HepG2 (cell line): ENCODE data around the gene PPP1R16B. TPM values are rescaled to one million over a fixed set of nuclear protein-coding genes. Genes with fewer than 3 reads are reported as not detected.

ENCODE experiments used
- ATF4 ChIP-seq, 2 experiments: fragments of 450-650 bp in 1 of 2; sonication (generic) in 1 of 2; formaldehyde crosslinking; IDR thresholded peaks; 2 replicates each; pipeline versions ENCODE4 v1.5.0 to v1.8.0; 2020 to 2022; ENCODE audit warnings: mild to moderate bottlenecking in 1 of 2, missing genetic modification reagents in 1 of 2
- CENPT ChIP-seq: sonication (generic); formaldehyde crosslinking; IDR thresholded peaks from 2 replicates; pipeline ENCODE4 v1.8.0; 2022; ENCODE audit warnings: low read depth, mild to moderate bottlenecking, moderate library complexity, missing genetic modification reagents
- DDIT3 ChIP-seq: sonication (generic); formaldehyde crosslinking; IDR thresholded peaks from 2 replicates; pipeline ENCODE4 v1.4.0; 2020; ENCODE audit warnings: mild to moderate bottlenecking, missing genetic modification reagents
- GFI1 ChIP-seq: sonication (generic); formaldehyde crosslinking; IDR thresholded peaks from 2 replicates; pipeline ENCODE4 v1.5.0; 2020; ENCODE audit warnings: missing genetic modification reagents, mild to moderate bottlenecking, borderline replicate concordance
- JUN ChIP-seq: sonication (generic); formaldehyde crosslinking; IDR thresholded peaks from 2 replicates; pipeline ENCODE4 v1.4.0; 2020; ENCODE audit warnings: mild to moderate bottlenecking, missing genetic modification reagents
- PHF5A ChIP-seq: IDR thresholded peaks from one replicate; pipeline ENCODE4 v1.6.1; 2018; ENCODE audit warnings: low read depth, missing genetic modification reagents; ENCODE audit not compliant: unreplicated experiment
- SMYD3 ChIP-seq: sonication (generic); formaldehyde crosslinking; IDR thresholded peaks from 2 replicates; pipeline ENCODE4 v1.8.1; 2023; ENCODE audit warnings: mild to moderate bottlenecking, missing genetic modification reagents
- SNAPC5 ChIP-seq: sonication (generic); formaldehyde crosslinking; IDR thresholded peaks from 2 replicates; pipeline ENCODE4 v1.8.1; 2023; ENCODE audit warnings: mild to moderate bottlenecking, missing genetic modification reagents, borderline replicate concordance
- TARDBP ChIP-seq: sonication (generic); formaldehyde crosslinking; IDR thresholded peaks from 2 replicates; pipeline ENCODE4 v1.8.0; 2022; ENCODE audit warnings: mild to moderate bottlenecking, missing genetic modification reagents
- YEATS2 ChIP-seq: sonication (generic); formaldehyde crosslinking; IDR thresholded peaks from 2 replicates; pipeline ENCODE4 v1.4.0; 2020; ENCODE audit warnings: missing genetic modification reagents, borderline replicate concordance
- ZBTB20 ChIP-seq: sonication (generic); formaldehyde crosslinking; IDR thresholded peaks from 2 replicates; pipeline ENCODE4 v1.8.1; 2023; ENCODE audit warnings: missing genetic modification reagents, low read depth, mild to moderate bottlenecking, borderline replicate concordance
- ZBTB33 ChIP-seq: sonication (generic); formaldehyde crosslinking; IDR thresholded peaks from 2 replicates; pipeline ENCODE4 v1.4.0; 2020; ENCODE audit warnings: missing genetic modification reagents
- ZBTB8A ChIP-seq: sonication (generic); formaldehyde crosslinking; IDR thresholded peaks from 2 replicates; pipeline ENCODE4 v1.4.0; 2020; ENCODE audit warnings: mild to moderate bottlenecking, low read depth, missing genetic modification reagents, borderline replicate concordance
- ZFP36 ChIP-seq: fragments of 150-350 bp; IDR thresholded peaks from 2 replicates; pipeline ENCODE4 v1.6.1; 2018; ENCODE audit warnings: borderline replicate concordance, low read length, low read depth; ENCODE audit not compliant: partially characterized antibody
- ZNF124 ChIP-seq: sonication (generic); formaldehyde crosslinking; IDR thresholded peaks from 2 replicates; pipeline ENCODE4 v1.4.0; 2020; ENCODE audit warnings: missing genetic modification reagents
- ZNF225 ChIP-seq: sonication (generic); formaldehyde crosslinking; IDR thresholded peaks from 2 replicates; pipeline ENCODE4 v1.4.0; 2020; ENCODE audit warnings: mild to moderate bottlenecking, missing genetic modification reagents
- ZNF230 ChIP-seq: sonication (generic); formaldehyde crosslinking; IDR thresholded peaks from 2 replicates; pipeline ENCODE4 v1.4.0; 2020; ENCODE audit warnings: mild to moderate bottlenecking, missing genetic modification reagents
- ZNF275 ChIP-seq: sonication (generic); formaldehyde crosslinking; IDR thresholded peaks from 2 replicates; pipeline ENCODE4 v1.8.0; 2022; ENCODE audit warnings: missing genetic modification reagents, mild to moderate bottlenecking, inconsistent platforms, borderline replicate concordance
- ZNF326 ChIP-seq: sonication (generic); formaldehyde crosslinking; IDR thresholded peaks from 2 replicates; pipeline ENCODE4 v1.4.0; 2020; ENCODE audit warnings: missing genetic modification reagents, borderline replicate concordance
- ZNF577 ChIP-seq: sonication (generic); formaldehyde crosslinking; IDR thresholded peaks from 2 replicates; pipeline ENCODE4 v1.4.0; 2020; ENCODE audit warnings: mild to moderate bottlenecking, low read depth, missing genetic modification reagents, borderline replicate concordance
- ZNF607 ChIP-seq: sonication (generic); formaldehyde crosslinking; IDR thresholded peaks from 2 replicates; pipeline ENCODE4 v1.5.1; 2020; ENCODE audit warnings: missing genetic modification reagents, mild to moderate bottlenecking, borderline replicate concordance
- ZNF710 ChIP-seq: sonication (generic); formaldehyde crosslinking; IDR thresholded peaks from 2 replicates; pipeline ENCODE4 v1.5.0; 2020; ENCODE audit warnings: mild to moderate bottlenecking, missing genetic modification reagents, borderline replicate concordance
- ZNF776 ChIP-seq: sonication (generic); formaldehyde crosslinking; IDR thresholded peaks from 2 replicates; pipeline ENCODE4 v1.4.0; 2020; ENCODE audit warnings: mild to moderate bottlenecking, missing genetic modification reagents
- polyA plus RNA-seq, 8 experiments: library from polyadenylated mRNA; depleted of rRNA in 3 of 8; stranded (reverse) in 7 of 8; unstranded in 1 of 8; fragments of >200 nt; fragmentation: Illumina TruSeq in 4 of 8; extraction: Trizol in 4 of 8; gene quantifications; 2 replicates each; pipeline versions ENCODE4 v1.2.1 to v1.2.3, GENCODE V29; 2011 to 2016; ENCODE audit warnings: low read depth in 4 of 8, missing spikeins in 1 of 8, mixed read lengths in 1 of 8; ENCODE audit not compliant: insufficient read depth in 1 of 8
- total RNA-seq, 5 experiments: library from RNA; depleted of rRNA; stranded (reverse); fragments of >200 nt; fragmentation: Illumina TruSeq; extraction: Trizol; gene quantifications; 2 replicates each; pipeline ENCODE4 v1.2.3, GENCODE V29; 2016; ENCODE audit warnings: low read depth in 1 of 5

The PPP1R16B gene
- total and polyA plus RNA-seq, 2 of the 13 experiments (the other 11 are each of a cell fraction or from before 2014, with no cell fraction given): 0.02 to 0.11 TPM

GRCh38 chr20:38961530-38962043 is 156.1 kb downstream of the PPP1R16B start (continued):
- TF ChIP-seq SNAPC5 (CRISPR knock-in tag): peak; percentile 90; the same call in 1 of the 2 replicates
- TF ChIP-seq JUN (CRISPR knock-in tag): no peak
- no peak for TF ChIP-seq ZNF225
- no peak for TF ChIP-seq ZNF124
- no peak for TF ChIP-seq ZNF607 (CRISPR knock-in tag)
- peak; percentile 46 for TF ChIP-seq ZFP36
- 0 out of 2 replicates have a peak, but pooled peaks have one; percentile 34 for TF ChIP-seq ZNF230 (CRISPR knock-in tag)
- TF ChIP-seq ZBTB20 (CRISPR knock-in tag): peak; percentile 48; the same call in 1 of the 2 replicates
- TF ChIP-seq ZNF710 (CRISPR knock-in tag): no peak
- 0 out of 2 replicates have a peak, but pooled peaks have one; percentile 33 for TF ChIP-seq ZNF577
- peak; percentile 3; the same call in 1 of the 2 replicates for TF ChIP-seq CENPT
- no peak for TF ChIP-seq ATF4 (CRISPR knock-in tag; IDR thresholded peaks at IDR 0.05)
- no peak for TF ChIP-seq PHF5A (CRISPR knock-in tag)
- TF ChIP-seq ZBTB33: no peak
- 0 out of 2 replicates have a peak, but pooled peaks have one; percentile 4 for TF ChIP-seq DDIT3 (CRISPR knock-in tag)
- 0 out of 2 replicates have a peak, but pooled peaks have one; percentile 1 for TF ChIP-seq TARDBP (CRISPR knock-in tag)
- no peak; the same call in 1 of the 2 replicates for TF ChIP-seq ZNF776 (CRISPR knock-in tag)
- no peak for TF ChIP-seq YEATS2 (CRISPR knock-in tag)
- TF ChIP-seq SMYD3 (CRISPR knock-in tag): peak; percentile 87; the same call in 1 of the 2 replicates
- 0 out of 2 replicates have a peak, but pooled peaks have one; percentile 40 for TF ChIP-seq ZNF326 (CRISPR knock-in tag)
- TF ChIP-seq GFI1 (CRISPR knock-in tag): no peak
- no peak for TF ChIP-seq ZNF275
- 0 out of 2 replicates have a peak, but pooled peaks have one; percentile 4 for TF ChIP-seq ZBTB8A (CRISPR knock-in tag)
